NCI-H2107 treated with DMSO at 0.1 percent for 48 hours (cell line): ENCODE results near the gene KY.

Source experiments
- DNase-seq: peaks from one replicate; lab custom pipeline; 2025; ENCODE audit not compliant: unreplicated experiment; lab: John Stamatoyannopoulos, UW

The KY gene, protein sequence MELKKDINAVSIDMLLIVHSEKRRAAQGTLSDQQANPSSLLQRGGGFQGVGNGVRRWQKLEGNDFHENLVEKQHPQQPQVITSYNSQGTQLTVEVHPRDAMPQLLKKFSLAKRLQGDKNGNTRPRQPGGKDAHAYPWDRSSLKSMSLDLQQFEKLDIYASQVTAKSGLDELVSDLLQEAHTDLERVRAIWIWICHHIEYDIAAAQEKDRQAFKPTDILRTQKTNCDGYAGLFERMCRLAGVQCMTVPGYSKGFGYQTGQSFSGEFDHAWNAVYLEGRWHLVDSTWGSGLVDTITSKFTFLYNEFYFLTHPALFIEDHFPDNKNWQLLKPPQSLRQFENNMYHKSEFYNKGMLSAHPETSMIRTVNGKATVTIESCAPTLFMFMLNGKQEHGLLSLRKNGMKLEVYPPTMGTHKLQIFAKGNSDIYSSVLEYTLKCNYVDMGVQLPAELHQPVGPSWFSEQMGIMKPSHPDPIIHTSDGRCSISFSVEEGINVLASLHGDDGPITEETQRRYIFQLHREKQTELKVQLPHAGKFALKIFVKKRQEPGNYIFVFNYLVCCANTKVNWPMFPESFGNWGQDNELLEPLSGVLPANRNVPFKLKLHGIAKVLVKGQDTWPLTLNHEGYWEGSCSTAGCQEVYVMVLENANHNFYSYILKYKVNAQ

DNA sequence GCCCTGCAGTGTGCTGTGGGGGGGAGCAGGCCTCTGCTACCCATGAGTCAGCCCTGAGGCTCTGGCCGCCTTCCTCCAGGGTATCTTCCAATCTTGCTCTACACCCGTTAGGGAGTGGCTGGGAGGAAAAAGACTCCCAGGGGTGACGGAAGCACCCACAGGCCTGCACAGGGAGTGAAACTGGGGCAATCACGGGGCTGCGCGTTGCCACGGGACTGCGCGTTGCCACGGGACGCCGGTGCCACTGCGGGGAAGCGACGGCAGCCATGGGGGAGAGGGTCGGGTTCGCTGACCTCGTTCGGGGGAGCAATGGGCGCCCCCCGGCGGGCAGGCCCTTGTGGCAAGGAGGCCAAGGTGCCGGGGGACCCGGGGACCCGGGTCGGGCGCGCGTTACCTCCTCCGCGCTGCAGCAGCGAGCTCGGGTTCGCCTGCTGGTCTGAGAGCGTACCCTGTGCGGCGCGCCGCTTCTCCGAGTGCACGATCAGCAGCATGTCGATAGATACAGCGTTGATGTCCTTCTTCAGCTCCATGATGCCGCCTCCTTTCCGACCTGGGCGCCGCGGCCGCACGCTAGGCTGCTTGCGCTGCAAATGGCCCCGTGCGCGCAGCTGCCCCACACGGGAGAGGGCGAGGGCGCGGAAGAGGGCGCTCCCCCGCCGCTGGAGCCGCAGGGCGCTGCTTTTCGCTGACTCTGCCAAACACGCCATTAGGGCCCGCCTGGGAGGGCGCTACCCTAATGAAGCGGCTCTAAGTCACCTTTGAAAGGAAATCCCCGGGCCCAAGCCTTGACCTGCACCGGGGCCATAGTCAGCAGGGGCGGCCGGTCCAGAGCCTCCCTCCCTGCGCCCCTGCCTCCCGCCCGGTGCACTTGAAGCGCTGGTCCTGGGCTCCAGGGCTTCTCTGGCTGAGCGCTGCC lies at the start of gene KY:
Gene KY (minus strand): TSS at position 592 of the 916 bp plus-strand sequence. CDS start 62 bp downstream, at position 530.
- no peak for DNase-seq

DNA sequence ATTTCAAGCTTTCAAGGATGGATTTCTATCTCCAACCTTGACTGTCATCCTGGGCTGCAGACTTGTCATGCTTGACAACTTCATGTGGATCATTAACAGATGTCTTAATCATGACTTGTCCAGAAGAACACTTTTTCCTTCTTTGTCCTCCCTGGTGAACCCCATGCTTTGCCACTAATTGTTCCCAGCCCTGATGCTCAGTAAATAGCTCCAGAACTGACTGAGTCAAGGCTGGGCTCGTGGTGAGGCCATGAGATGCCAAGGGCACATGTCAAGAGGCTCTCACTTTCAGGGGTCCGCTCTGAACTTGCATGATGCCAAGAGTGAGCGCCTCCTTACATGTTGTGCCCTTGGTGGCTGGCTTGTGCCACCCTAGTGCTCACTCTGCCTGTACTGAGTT lies 48.9 kb upstream of the KY start:
- DNase-seq, result no peak

DNA sequence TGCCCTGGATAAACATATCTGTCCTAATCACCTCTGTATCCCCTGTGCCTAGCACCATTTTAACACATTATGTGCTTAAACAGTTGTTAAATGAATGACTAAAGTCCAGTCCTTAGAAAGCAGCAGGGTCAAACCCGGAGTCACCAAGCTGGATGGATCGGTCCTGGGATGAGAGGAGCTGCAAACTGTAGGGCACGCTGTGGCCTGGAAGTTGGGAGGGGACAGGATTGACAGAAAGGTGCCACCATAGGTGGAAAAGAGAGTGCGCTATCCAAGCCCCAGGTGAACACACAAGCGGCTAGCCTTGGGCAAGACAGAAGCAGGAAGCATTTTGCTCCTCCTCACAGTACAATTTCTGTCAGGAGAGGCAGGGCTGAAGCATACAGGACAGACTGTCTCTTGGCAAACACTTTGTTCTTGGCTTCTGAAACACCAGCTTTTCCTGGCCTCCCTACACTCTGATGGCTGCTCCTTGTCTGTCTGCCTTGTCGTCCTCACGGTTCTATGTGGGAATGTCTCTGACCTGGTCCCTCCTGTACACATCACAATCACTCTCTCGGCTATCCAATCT lies 48.4 kb upstream of the KY start:
- DNase-seq, result no peak

DNA sequence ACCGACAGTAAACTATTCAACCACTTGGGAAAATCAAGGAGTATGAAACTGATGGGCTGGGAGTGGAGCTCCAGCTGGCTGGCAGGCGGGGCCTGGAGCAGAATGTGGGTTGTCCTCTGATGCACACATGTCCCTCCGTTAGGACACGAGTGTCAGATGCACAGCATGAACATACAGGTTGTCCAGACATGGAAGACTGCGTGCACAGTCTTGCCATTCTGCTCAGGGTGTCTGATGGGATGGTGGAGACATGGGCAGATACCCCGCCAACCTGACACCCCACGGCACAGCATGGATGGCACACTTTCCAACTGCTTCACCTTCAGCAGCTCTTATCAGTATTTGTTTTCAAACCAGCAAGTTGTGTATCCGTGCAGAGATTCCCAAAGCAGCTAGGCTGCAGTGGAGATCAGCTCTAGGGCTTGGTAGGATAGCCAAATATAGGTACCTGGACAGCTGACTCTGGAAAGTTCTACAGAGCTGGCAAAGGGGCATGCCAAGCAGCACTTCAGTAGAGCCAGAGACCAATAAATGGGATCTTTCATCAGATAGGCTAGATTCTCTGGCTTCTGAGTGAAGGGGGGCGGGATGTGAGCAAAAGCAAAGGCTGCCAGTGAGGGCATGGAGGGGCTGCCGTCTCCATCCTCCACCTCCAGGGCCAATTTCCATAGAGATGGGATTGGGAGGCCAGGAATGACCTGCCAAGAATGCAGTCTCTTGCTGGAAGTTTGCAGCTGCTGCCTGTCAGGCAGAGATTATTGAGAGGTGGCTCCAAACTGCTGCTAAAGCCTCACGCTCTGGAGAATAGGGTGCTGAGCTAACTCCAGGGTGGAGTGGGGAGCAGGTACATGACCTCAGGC lies 47.2 kb upstream of the KY start:
- no peak for DNase-seq

DNA sequence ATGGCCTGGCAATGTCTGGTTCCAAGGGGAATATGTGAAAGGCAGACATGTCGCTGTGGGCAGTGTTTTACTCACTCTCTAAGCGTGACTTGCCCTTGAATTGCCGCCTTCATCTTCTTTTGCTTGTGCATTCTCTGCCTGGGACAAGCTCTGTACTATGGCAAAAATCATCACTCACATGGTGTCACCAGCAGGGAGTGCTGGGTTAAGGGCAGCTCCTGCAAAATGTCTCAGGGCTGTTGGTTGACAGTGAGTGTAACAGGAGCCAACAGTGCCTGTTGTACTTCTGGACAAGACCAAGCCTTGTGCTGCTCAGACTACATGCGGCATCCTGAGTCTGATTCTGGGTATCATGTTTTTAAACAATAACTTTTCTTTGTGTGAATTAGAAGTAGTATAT lies 45.3 kb upstream of the KY start:
- no peak for DNase-seq

DNA sequence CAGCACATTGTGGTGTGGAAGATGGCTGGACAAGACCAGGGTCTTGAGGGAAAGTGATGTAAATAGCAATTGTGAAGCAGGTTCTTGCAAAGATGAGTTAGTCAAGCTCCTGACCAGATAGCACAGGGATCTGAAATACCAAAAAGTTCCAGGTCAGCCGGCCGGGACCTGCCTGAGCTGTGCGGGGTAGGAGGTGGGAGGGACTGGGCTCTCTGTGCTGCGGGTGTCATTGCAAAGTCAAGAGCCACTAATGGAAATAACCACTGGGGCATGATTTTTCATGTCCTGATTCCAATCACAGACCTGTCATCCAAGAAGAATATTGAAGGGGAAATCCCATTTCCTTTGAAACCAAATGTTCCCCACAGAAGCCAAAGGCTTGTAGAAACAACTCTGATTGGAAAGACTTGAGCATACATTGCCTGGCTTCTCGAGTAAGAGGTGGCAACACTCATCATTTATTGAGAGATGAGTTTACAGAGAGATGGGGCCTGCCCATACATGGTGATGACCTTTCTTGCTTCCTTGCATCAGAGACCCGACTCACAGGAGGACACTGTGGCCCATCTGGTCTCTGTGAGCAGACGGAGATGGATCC lies 44.2 kb upstream of the KY start:
- no peak for DNase-seq

DNA sequence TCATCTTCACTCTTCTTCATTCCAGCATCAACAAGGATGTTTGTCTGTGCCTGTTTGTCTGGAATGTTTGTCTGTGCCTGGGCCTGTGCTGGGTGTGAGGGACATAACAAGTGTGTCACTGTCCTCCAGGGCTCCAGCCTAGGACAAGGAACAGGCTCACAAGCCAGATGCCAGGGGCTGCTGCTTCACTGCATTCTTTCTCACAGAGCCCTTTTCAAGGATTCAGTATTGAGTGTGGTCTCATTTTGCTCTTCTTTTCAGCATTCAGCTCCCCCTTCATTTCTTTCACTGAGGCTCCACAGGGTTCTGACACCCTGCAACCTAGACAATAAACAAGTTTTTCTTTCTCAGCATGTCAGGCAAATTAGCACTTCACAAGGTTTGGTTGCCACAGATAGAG lies 43.6 kb upstream of the KY start:
- DNase-seq, result no peak

DNA sequence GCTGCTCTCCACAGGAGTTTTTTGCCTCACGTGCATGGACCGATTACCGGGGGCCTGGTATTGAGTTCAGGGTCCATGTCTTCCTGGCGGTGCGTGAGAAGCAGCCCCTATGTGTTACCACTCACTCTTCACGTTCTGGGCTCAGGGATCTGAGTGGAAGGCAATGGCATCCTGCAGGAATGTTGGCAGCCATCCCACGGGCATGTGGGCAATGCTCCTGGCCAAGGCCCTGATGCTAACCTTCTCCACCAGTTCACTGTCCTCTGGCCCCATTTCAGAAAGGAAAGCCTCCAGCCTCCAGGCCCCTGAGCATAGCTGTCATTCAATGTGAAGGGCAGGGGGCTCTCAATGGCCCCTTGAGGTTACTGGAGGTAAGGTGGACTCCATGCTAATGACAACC lies 43.0 kb upstream of the KY start:
- no peak for DNase-seq

DNA sequence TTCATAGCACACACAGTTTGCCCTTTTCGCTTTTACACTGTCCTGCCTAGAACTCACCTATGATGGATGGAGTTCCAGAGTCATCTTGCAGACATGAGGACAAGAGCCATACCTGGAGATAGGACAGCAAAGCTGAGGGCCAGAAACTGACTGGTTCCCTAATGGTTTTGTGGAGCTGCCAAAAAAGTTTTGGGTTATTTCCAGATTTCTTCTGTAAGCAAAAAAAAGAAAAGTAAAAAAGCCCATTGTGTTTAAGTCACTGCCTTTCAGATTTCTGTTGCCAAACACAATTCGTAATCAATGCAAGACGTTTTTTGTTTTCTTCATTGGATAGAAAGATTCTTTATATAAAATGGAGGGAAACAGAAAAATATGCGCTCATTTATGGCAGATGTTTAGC lies 42.4 kb upstream of the KY start:
- DNase-seq, result no peak

DNA sequence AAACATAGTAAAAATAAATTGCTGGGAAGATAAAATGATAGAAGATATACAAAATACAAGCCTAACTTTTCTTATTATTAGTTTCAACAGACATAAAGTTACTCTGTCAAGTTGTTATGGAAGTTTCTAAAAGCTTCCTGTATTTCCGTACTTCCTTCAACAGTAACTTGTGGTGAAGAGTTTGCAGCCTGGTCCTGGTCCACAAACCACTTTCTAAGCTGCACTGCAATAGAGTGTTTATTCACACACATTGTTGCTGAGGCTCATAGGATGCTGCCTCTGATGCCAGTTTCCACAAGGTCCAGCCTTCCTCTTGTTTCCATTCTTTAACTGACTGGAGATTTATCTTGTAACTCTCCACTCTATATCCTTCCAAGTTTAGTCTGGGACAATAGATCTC lies 39.4 kb upstream of the KY start:
- no peak for DNase-seq

DNA sequence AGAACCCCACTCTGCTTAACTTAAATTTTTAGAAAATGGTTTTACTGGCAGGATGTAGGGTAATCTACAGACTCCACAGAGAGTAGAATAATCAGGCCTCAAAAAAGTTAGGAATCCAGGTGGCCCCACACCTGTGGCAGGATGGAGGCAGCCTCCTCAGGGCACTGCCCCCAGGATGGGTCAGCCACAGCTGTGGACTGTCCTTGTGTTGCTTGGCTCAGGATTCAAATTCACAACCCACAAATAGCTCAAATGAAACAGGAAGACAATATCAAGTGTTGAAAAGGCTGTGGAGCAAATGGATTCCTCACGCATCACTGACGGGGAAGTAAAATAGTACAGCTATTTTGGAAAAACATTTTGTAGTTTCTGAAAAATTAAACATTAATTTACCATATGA lies 36.8 kb upstream of the KY start:
- no peak for DNase-seq

DNA sequence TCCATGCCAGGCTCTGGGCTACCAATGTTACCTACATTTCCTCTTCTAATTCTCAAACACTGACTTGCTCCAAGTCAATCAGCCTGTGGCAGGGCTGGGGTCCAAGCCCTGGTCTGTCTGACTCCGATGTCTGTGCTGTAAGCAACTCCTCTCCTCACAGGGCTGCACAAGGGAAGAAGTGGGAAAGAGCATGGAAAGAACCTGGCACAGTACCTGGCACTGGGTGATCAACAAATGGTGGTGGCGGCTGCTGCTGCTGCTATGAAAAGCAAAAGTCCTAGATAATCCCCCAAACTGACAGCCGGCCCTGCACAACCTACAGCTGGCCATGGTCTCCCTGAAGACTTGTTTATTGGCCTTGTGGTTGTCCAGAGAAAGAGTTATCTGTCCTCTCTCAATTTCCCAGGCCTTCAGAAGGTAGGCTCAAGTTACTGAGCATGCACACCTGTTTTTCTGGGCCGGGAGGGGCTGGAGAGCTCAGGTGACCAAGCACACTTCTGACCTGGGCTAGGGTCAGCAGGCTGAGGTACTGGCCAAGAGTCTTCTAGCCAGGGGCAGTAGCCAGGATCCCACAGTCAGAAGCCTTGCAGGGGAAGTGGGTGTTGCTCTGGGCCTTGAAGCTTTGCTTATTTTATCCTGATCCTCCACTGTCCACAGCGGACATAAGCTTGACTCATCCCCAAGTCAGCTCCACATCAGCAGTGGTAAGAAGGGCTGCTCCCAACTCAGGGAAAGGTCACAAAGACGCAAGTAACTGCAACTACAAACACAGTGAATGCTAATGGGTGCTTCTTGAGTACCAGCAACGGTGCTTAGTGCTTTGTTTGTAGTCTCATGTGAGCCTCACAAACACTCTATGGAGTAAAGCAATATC lies 35.3 kb upstream of the KY start:
- DNase-seq, result no peak

DNA sequence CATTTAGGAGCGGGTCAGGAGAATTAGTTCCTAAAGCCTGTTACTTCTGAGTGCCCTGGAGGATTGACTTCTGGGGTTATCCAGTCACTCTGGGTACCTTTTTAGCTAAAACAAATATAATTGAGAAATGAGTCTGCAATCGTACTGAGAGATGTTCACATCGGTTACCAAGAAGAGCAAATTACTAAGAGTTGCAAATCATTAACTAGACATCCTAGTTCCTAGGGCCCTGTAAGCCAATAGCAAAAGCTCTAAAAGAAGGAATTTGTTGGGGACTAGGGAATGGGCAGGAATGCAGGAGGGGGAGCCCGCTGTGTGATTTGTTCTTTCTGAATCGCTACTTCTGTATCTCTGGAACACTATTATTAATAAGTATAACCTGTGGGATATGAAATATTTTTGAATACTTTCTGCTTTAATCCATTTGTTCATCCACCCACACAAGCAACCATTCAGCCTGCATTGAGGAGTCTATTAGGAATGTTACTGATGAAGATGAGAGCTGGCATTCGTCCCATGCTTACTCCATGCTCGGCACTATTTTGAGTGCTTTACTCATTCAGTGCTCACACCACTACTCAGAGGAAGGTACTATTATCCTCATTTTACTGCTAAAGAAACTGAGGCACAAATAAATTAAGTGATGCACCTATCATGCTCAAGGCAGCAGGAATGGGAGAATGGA lies 31.5 kb upstream of the KY start:
- DNase-seq, result no peak

DNA sequence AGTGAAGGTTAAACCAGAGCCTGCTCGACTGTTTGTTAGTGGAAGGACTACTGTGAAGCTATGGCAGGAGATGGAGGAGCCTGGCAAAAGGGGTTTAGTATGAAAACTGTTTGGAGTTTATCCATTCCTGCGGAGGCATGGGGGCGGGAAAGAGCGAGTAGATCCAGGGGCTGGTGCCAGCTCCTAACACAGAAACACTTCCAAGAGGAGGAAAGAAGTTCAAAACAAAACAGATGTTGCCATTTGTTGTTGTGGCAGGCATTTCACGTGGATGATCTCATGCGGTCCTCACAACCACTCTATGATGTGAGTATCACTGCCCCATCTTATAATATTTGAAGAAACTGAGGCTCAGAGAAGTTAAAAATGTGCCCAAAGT lies 30.7 kb upstream of the KY start:
- DNase-seq, result no peak

DNA sequence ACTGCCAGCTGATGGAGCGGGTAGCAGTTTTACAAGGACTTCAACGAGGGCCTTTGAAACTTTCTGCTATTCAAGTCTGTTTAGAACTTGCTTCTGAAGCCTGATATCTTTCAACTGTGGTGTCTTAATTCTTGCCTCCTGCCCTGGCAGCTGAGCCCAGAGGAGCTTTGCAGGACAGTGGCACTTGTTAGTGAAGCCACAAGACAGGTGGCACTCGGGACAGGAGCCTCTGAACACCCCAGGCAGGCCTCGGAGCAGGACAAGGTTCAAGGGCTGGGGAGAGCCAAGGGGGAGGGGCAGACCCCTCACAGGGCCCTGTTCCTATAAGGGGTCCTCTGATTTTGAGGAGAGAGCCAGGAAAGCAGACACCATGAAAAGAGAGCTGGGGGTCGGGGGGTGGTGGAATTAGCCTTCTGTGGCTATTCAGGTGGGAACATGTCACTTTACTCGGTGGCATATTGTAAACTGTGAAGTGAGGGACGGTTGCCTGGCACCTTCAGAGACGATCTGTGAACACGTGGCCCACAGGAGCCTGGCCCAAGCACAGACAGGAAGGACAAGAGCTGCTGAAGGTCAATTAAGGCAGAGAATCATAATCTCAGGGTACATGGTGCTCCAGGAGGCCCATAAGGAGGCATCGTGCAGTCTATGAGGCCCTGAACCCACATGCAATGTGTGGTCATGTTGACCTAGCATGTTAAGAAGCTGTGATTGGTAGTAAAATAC lies 30.1 kb upstream of the KY start:
- no peak for DNase-seq

DNA sequence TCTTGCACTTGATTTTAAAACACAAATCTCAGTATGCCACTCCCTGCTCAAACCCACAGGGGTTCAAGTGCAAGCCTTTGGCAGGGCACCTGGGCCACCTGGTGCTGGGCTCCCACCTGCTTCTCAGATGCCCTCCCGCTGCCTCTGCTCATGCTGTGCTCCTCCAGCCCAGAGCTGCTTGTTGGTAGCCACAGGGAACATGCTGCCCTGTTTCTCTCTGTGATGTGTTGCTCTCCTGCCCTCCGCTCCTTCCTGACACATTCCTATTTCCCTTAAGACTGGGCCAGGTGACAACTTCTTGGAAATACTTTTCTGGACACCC lies 27.1 kb upstream of the KY start:
- DNase-seq, result no peak

DNA sequence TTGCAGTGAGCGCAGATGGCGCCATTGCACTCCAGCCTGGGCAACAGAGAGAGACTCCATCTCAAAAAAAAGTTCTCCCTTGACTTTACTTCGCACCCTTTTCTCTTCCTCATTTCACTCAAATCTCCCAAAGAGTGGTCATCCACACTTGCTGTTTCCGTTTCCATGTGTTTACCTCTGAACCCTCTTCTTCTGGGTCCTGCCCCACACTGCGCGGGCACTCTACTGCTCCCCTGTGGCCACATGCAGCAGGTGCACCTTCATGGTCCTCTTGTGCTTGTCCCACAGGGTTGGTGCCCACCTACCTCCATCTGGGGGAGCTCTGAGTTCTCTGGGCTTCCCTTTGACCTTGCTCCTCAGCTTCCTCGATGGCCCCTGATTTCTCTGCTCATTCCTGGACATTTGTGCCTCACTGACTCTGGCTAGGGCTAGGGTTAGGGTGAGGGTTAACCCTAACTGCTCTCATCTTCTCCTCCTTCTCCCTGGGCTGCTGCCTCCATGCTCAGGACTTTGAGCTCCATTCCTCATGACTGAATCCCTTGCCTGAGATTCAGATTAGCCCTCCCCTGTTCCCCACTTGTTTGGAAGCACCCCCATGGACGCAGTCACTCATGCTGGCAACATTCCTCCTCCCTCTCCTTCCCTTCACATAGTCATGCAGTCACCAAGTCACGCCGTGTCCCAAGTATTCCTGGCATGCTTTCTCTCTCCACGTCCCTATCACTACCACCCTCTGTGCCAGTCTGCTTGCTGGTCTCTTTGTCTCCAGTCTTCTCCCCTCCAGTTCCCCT lies 26.6 kb upstream of the KY start:
- DNase-seq, result no peak
